Pancreas (tissue), 10 donors: Measurements from ENCODE around the gene PLBD2. TPM values are rescaled to one million over a fixed set of nuclear protein-coding genes. Genes with fewer than 3 reads are reported as not detected.

ENCODE experiments used
- ATAC-seq, 4 donors: fragments of 200-7000 bp; cut with Tn5 transposase; one replicate each; pipeline versions ENCODE4 v1.8.0 to v1.9.1; 2020; ENCODE audit warnings: mild to moderate bottlenecking in 4 of 4, moderate library complexity in 4 of 4
- DNase-seq, 6 donors: peaks; one replicate each; pipeline ENCODE4 v3.0.0-alpha.2; 2020
- FAIRE-seq: peaks from 2 replicates; lab custom pipeline; 2012; peaks lifted over from hg19 to GRCh38; lab: Jason Lieb, UNC
- H3K27ac ChIP-seq, 4 donors: fragments of 200-600 bp; sonication (generic); 1 replicate in 3 of 4; 2 replicates in 1 of 4; pipeline versions ENCODE4 v1.5.0 to v1.8.0; 2020
- H3K27me3 ChIP-seq, 4 donors: fragments of 200-600 bp; one replicate each; pipeline ENCODE4 v1.8.0; 2021
- H3K36me3 ChIP-seq, 3 donors: fragments of 200-600 bp; sonication (generic) in 1 of 3; one replicate each; pipeline versions ENCODE4 v1.5.0 to v1.8.0; 2020 to 2021
- H3K4me1 ChIP-seq, 3 donors: fragments of 200-600 bp; one replicate each; pipeline ENCODE4 v1.8.0; 2021
- H3K4me3 ChIP-seq, 4 donors: fragments of 200-600 bp; sonication (generic) in 2 of 4; one replicate each; pipeline versions ENCODE4 v1.5.0 to v1.8.0; 2020 to 2021
- H3K9me3 ChIP-seq, 4 donors: fragments of 200-600 bp; one replicate each; pipeline ENCODE4 v1.8.0; 2021
- WGBS, 2 donors: extraction: QIAGEN DNeasy Blood & Tissue Kit; methylation state at CpG; one replicate each; pipeline ENCODE4 v1.1.7; 2013; 5-methylcytosine and 5-hydroxymethylcytosine counted together
- intact Hi-C, 3 donors: fragments of 100-400 bp; cut with DNase I; formaldehyde crosslinking; loops; one replicate each; pipeline versions ENCODE4 v1.11.1 to v1.14.2; 2022
- polyA plus RNA-seq, 2 donors: library from polyadenylated mRNA; stranded (reverse); fragments of 200-250 nt; gene quantifications; one replicate each; pipeline ENCODE4 v1.2.3, GENCODE V29; 2013
- total RNA-seq, 6 donors: library from RNA; stranded (reverse); fragmentation: NEBNext Ultra II Directional in 4 of 6; extraction: Animal tissue kit (Norgen Biotek cat#: 25700) in 4 of 6; gene quantifications; one replicate each; pipeline versions ENCODE4 v1.2.1 to v1.2.4, GENCODE V29; 2021 to 2023
- TF ChIP-seq, protein P1 (sequence below), 4 donors: fragments of 200-600 bp; sonication (generic) in 3 of 4; IDR thresholded peaks; one replicate each; pipeline versions ENCODE4 v1.5.0 to v1.8.0; 2021; ENCODE audit warnings: antibody characterized with exemption in 4 of 4
- donor health status: healthy with polysubstance abuse.
- donor health status: DM: no; HTN: no; CAD: no; lungs with moderate emphysema.
- donor health status: DM: no; HTN: no; CAD: no.
- donor health status: control.
- donor health status: control.
- donor health status: Bipolar disorder and iron deficiency.
- donor health status: DM: yes; HTN: yes; CAD: no.
- donor health status: DM: no; HTN: no; CAD: no.
- donor health status: DM: no; HTN: no; CAD: no.
- donor health status: DM: yes; HTN: yes; CAD: no.

The PLBD2 gene
- total and polyA plus RNA-seq, 8 donors: 11.4 to 29.3 (median 14.9) TPM

- ATAC-seq (no peak), FAIRE-seq (no peak), DNase-seq (no peak)
- no peaks in the 10 kb centered on the region for H3K4me1 ChIP-seq
- H3K36me3 ChIP-seq: no peaks in the 10 kb centered on the region
- no peak overlapping the region for H3K4me3 ChIP-seq
- TF ChIP-seq, protein P1, sequence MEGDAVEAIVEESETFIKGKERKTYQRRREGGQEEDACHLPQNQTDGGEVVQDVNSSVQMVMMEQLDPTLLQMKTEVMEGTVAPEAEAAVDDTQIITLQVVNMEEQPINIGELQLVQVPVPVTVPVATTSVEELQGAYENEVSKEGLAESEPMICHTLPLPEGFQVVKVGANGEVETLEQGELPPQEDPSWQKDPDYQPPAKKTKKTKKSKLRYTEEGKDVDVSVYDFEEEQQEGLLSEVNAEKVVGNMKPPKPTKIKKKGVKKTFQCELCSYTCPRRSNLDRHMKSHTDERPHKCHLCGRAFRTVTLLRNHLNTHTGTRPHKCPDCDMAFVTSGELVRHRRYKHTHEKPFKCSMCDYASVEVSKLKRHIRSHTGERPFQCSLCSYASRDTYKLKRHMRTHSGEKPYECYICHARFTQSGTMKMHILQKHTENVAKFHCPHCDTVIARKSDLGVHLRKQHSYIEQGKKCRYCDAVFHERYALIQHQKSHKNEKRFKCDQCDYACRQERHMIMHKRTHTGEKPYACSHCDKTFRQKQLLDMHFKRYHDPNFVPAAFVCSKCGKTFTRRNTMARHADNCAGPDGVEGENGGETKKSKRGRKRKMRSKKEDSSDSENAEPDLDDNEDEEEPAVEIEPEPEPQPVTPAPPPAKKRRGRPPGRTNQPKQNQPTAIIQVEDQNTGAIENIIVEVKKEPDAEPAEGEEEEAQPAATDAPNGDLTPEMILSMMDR (IDR thresholded peaks at IDR 0.05): no peak
- no peaks in the 10 kb centered on the region for H3K27me3 ChIP-seq
- WGBS, 2 donors: 89 to 97% methylated on average over 3 of the region's 3 CpGs
- no peaks in the 10 kb centered on the region for H3K9me3 ChIP-seq
- intact Hi-C loops: no loop called here
- H3K27ac ChIP-seq: no peak overlapping the region
Measured at GRCh38 chr12:113340061-113340460, 18.3 kb upstream of the PLBD2 start.

DNA sequence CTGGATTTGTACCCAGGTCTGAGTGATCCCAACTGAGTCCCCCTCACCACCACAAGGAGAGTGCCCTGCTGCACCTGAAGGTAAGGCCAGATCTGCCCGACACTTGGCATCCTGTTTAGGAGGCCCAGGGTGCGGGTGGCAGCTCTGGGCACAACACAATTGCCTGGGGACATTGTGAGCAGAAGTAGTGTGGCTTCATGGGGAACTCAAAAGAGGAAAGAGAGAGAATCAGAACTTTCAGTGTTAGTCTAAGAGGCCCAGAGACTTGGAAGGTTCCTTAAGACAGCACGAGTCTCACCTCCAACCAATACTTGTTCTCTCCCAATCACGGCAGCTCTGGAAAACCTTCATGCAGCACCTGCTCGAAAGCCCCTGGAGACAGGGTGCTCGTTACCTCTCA, 16.9 kb upstream of the PLBD2 start:
- intact Hi-C loops: no loop called here
- DNase-seq (no peak), FAIRE-seq (no peak), ATAC-seq (peak in 1 of 4 donors; percentile 56)
- Histone ChIP-seq H3K9me3 (no peaks in the 10 kb centered on the region), H3K27me3 (no peaks in the 10 kb centered on the region), H3K27ac (no peak overlapping the region), H3K36me3 (no peaks in the 10 kb centered on the region), H3K4me3 (no peak overlapping the region), H3K4me1 (no peaks in the 10 kb centered on the region)
- 88% methylated on average over 6 of the region's 6 CpGs for WGBS, 2 donors
- TF ChIP-seq, protein P1 (IDR thresholded peaks at IDR 0.05): no peak

- ATAC-seq (no peak), DNase-seq (no peak), FAIRE-seq (no peak)
- 95 to 96% methylated on average over 6 of the region's 6 CpGs for WGBS, 2 donors
- H3K36me3 ChIP-seq: no peaks in the 10 kb centered on the region
- H3K27me3 ChIP-seq: no peaks in the 10 kb centered on the region
- H3K27ac ChIP-seq: no peak overlapping the region
- intact Hi-C loops: no loop called here
- TF ChIP-seq, protein P1 (IDR thresholded peaks at IDR 0.05): no peak
- no peaks in the 10 kb centered on the region for H3K4me1 ChIP-seq
- no peak overlapping the region for H3K4me3 ChIP-seq
- no peaks in the 10 kb centered on the region for H3K9me3 ChIP-seq
Measured at GRCh38 chr12:113345318-113345717, 13.1 kb upstream of the PLBD2 start.

DNA sequence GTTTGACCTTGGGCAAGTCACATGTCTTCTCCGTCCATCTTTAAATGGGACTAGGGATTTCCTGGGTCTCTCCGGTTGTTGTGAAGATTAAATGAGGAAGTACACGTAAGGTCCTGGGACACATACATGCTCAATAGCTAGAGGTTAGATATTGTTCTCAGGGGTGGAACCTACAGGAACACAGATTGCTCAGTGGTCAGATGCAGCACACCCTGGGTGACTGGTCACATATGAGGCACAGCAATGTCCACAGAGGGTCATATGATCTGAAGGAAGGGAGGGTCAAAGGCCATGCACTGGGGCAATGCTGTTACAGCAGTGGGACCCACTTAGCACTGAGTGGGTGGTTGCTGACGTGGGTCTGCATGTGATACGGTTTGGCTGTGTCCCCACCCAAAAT, 12.0 kb upstream of the PLBD2 start:
- TF ChIP-seq, protein P1 (IDR thresholded peaks at IDR 0.05): no peak

DNA sequence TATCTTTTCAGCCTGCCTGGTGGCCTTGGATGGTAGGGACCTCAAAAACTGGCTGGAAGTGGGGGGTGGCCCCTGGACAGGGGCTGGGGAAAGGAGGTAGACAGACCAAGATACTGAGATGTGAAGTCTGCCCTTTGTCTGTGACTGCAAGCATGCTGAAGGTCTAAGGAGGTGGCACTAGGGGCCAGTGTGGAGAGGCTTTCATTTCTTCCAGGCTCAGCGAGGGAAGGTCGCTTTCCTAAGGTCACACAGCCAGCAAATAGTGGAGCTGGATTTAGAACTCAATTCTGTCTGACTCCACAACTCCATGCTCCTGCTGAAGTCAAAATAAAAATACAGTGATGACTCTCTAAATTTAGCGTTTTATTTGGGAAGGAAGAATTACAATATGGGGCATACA, 11.3 kb upstream of the PLBD2 start:
- Histone ChIP-seq H3K4me1 (no peaks in the 10 kb centered on the region), H3K36me3 (no peaks in the 10 kb centered on the region), H3K27me3 (no peaks in the 10 kb centered on the region), H3K9me3 (no peaks in the 10 kb centered on the region), H3K27ac (no peak overlapping the region), H3K4me3 (no peak overlapping the region)
- 95 to 97% methylated on average over 3 of the region's 3 CpGs for WGBS, 2 donors
- ATAC-seq (no peak), DNase-seq (no peak), FAIRE-seq (no peak)
- intact Hi-C loops: no loop called here
- TF ChIP-seq, protein P1 (IDR thresholded peaks at IDR 0.05): no peak

More for the DNA sequence above, 12.0 kb upstream of the PLBD2 start:
- Histone ChIP-seq H3K27me3 (no peaks in the 10 kb centered on the region), H3K27ac (no peak overlapping the region), H3K9me3 (no peaks in the 10 kb centered on the region), H3K36me3 (no peaks in the 10 kb centered on the region), H3K4me1 (no peaks in the 10 kb centered on the region), H3K4me3 (no peak overlapping the region)
- no peak for ATAC-seq
- 84% methylated on average over 5 of the region's 5 CpGs for WGBS, 2 donors
- no peak for DNase-seq
- no peak for FAIRE-seq
- intact Hi-C loops: no loop called here
